Amniotic epithelial cell (primary cell): ENCODE data around the gene KCTD6.
A peak's percentile ranks its signal among the peaks of the same experiment; 100 is the strongest.
"Not testable (repeated sequence)": the region's sequence is repeated elsewhere in the genome, so short reads cannot be mapped to it uniquely, and the experiment has no call there.

Experiments used
- DNase-seq: peaks from one replicate; pipeline ENCODE4 v3.0.0-alpha.2; 2010; ENCODE audit warnings: low read depth

The KCTD6 gene

GRCh38 chr3:58524326-58524888 is 32.5 kb downstream of the KCTD6 start:
- no peak for DNase-seq

- DNase-seq, result peak; percentile 96
Measured at GRCh38 chr3:58526515-58526957, 34.6 kb downstream of the KCTD6 start.

- DNase-seq, result not testable (repeated sequence)
Measured at GRCh38 chr3:58527440-58527839, 35.5 kb downstream of the KCTD6 start.

- DNase-seq, result peak; percentile 84
Measured at GRCh38 chr3:58528629-58529028, 36.7 kb downstream of the KCTD6 start.

GRCh38 chr3:58529516-58530353 is 37.8 kb downstream of the KCTD6 start:
- DNase-seq, result no peak

- DNase-seq, result no peak
Measured at GRCh38 chr3:58530354-58530865, 38.5 kb downstream of the KCTD6 start.

- no peak for DNase-seq
Measured at GRCh38 chr3:58531555-58531954, 39.7 kb downstream of the KCTD6 start.

GRCh38 chr3:58531956-58532355 is 40.1 kb downstream of the KCTD6 start:
- no peak for DNase-seq

GRCh38 chr3:58532794-58533220 is 40.9 kb downstream of the KCTD6 start:
- DNase-seq, result peak; percentile 53

GRCh38 chr3:58534592-58535494 is 42.9 kb downstream of the KCTD6 start:
- DNase-seq, result no peak

- peak; percentile 86 for DNase-seq
Measured at GRCh38 chr3:58535531-58536500, 43.9 kb downstream of the KCTD6 start.

- peak; percentile 77 for DNase-seq
Measured at GRCh38 chr3:58536501-58537411, 44.9 kb downstream of the KCTD6 start, which contains the start of gene ACOX2. TSS of gene ACOX2 (minus strand) at chr3:58537190. CDS start at chr3:58535106, 2,084 bp downstream.

GRCh38 chr3:58537412-58538301 is 45.8 kb downstream of the KCTD6 start:
- peak; percentile 60 for DNase-seq

GRCh38 chr3:58539626-58540025 is 47.7 kb downstream of the KCTD6 start:
- DNase-seq, result no peak

- no peak for DNase-seq
Measured at GRCh38 chr3:58540176-58540858, 48.4 kb downstream of the KCTD6 start.

GRCh38 chr3:58544541-58544940 is 52.6 kb downstream of the KCTD6 start:
- no peak for DNase-seq

- no peak for DNase-seq
Measured at GRCh38 chr3:58551636-58552180, 59.8 kb downstream of the KCTD6 start.
